Measurements from ENCODE around the gene TRIM67. TPM values are rescaled to one million over a fixed set of nuclear protein-coding genes. Genes with fewer than 3 reads are reported as not detected.
A peak's percentile ranks its signal among the peaks of the same experiment; 100 is the strongest.

TRIM67 gene
- total RNA-seq, 3 donors from 2014 or later: 0.05 to 0.22 TPM; not detected in 1

GRCh38 chr1:231238298-231238697 lies 76.4 kb downstream of the TRIM67 start:
- intact Hi-C loops (cut with DNase I, micrococcal nuclease): no loop called here
- no peaks in the 10 kb centered on the region for H3K9me3 ChIP-seq
- H3K4me1 ChIP-seq (ENCODE audit: low read depth): peaks cover 58% of the 10 kb centered on the region
- no peak overlapping the region for H3K4me3 ChIP-seq
- ATAC-seq: no peak
- peaks cover 5% of the 10 kb centered on the region for H3K36me3 ChIP-seq (ENCODE audit: low read depth)
- DNase-seq: no peak
- TF ChIP-seq CTCF (IDR thresholded peaks at IDR 0.05): no peak

- Histone ChIP-seq H3K36me3 (ENCODE audit: low read depth) (no peaks in the 10 kb centered on the region), H3K9me3 (no peaks in the 10 kb centered on the region), H3K4me1 (ENCODE audit: low read depth) (peaks cover 44% of the 10 kb centered on the region), H3K4me3 (peak overlapping the region; percentile 69)
- intact Hi-C loops (cut with DNase I, micrococcal nuclease): no loop called here
- DNase-seq (peak in 1 of 3 donors; percentile 55), ATAC-seq (peak; percentile 15)
- TF ChIP-seq CTCF (IDR thresholded peaks at IDR 0.05): no peak
These were observed 78.6 kb downstream of the TRIM67 start for GRCh38 chr1:231240531-231240882.

- TF ChIP-seq CTCF (IDR thresholded peaks at IDR 0.05): no peak
- Histone ChIP-seq H3K4me1 (ENCODE audit: low read depth) (peaks cover 38% of the 10 kb centered on the region), H3K4me3 (peak within 1 kb of the TSS; percentile 69), H3K9me3 (no peaks in the 10 kb centered on the region), H3K36me3 (ENCODE audit: low read depth) (no peaks in the 10 kb centered on the region)
- intact Hi-C loops (cut with DNase I, micrococcal nuclease): no loop called here
- ATAC-seq (peak; percentile 97), DNase-seq (peak; percentile 90 to 94 (median 92))
These were observed 79.3 kb downstream of the TRIM67 start, which contains the start of gene GNPAT for GRCh38 chr1:231240883-231241735. TSS of gene GNPAT (plus strand) at chr1:231241212. CDS start at chr1:231241379, 167 bp downstream.

GRCh38 chr1:231241750-231242149 lies 79.9 kb downstream of the TRIM67 start:
- Histone ChIP-seq H3K9me3 (no peaks in the 10 kb centered on the region), H3K4me3 (peak overlapping the region; percentile 69), H3K36me3 (ENCODE audit: low read depth) (no peaks in the 10 kb centered on the region), H3K4me1 (ENCODE audit: low read depth) (peaks cover 31% of the 10 kb centered on the region)
- ATAC-seq (peak; percentile 69), DNase-seq (peak in 2 of 3 donors; percentile 54 to 57)
- intact Hi-C loops (cut with DNase I, micrococcal nuclease): no loop called here
- TF ChIP-seq CTCF (IDR thresholded peaks at IDR 0.05): no peak

- intact Hi-C loops (cut with DNase I, micrococcal nuclease): no loop called here
- Histone ChIP-seq H3K4me3 (no peak overlapping the region), H3K36me3 (ENCODE audit: low read depth) (no peaks in the 10 kb centered on the region), H3K4me1 (ENCODE audit: low read depth) (peaks cover 23% of the 10 kb centered on the region), H3K9me3 (no peaks in the 10 kb centered on the region)
- DNase-seq (no peak), ATAC-seq (no peak)
- no peak for TF ChIP-seq CTCF (IDR thresholded peaks at IDR 0.05)
These were observed 80.8 kb downstream of the TRIM67 start for GRCh38 chr1:231242516-231243198.

Data from mucosa of descending colon (tissue), 3 donors.